Right renal pelvis (tissue), 4 donors: ENCODE data around the gene CCDC186. TPM values are rescaled to one million over a fixed set of nuclear protein-coding genes. Genes with fewer than 3 reads are reported as not detected.

Experiments
- DNase-seq, 4 donors: peaks; one replicate each; pipeline ENCODE4 v3.0.0-alpha.2; 2013; ENCODE audit warnings: low read depth in 4 of 4, low spot score in 3 of 4, missing footprints in 1 of 4
- polyA plus RNA-seq, 4 donors: library from polyadenylated mRNA; unstranded; fragments of 120-200 nt; gene quantifications; one replicate each; pipeline ENCODE4 v1.2.1, GENCODE V29; 2013; ENCODE audit not compliant: insufficient read length in 4 of 4

CCDC186 gene
- polyA plus RNA-seq: 10 to 100 TPM; 21.3 to 28.1 (median 23.9) TPM

- peak; percentile 76 to 89 (median 84) for DNase-seq
Observed at GRCh38 chr10:114173921-114174694, at the start of gene CCDC186. TSS of gene CCDC186 (minus strand) at chr10:114174203. CDS start at chr10:114163268, 10,935 bp downstream.

- DNase-seq: no peak
Observed at GRCh38 chr10:114223066-114223465, 49.1 kb upstream of the CCDC186 start.

- no peak for DNase-seq
Observed at GRCh38 chr10:114221235-114221634, 47.2 kb upstream of the CCDC186 start.

GRCh38 chr10:114220281-114220680 lies 46.3 kb upstream of the CCDC186 start:
- no peak for DNase-seq

GRCh38 chr10:114215033-114215432 lies 41.0 kb upstream of the CCDC186 start:
- no peak for DNase-seq

GRCh38 chr10:114212153-114212552 lies 38.1 kb upstream of the CCDC186 start:
- DNase-seq: no peak

GRCh38 chr10:114208351-114208750 lies 34.3 kb upstream of the CCDC186 start:
- DNase-seq: no peak

- no peak for DNase-seq
Observed at GRCh38 chr10:114207349-114207748, 33.3 kb upstream of the CCDC186 start.

- DNase-seq: no peak
Observed at GRCh38 chr10:114206902-114207301, 32.9 kb upstream of the CCDC186 start.

- no peak for DNase-seq
Observed at GRCh38 chr10:114202812-114203211, 28.8 kb upstream of the CCDC186 start.

- DNase-seq: no peak
Observed at GRCh38 chr10:114199239-114199638, 25.2 kb upstream of the CCDC186 start.

- DNase-seq: no peak
Observed at GRCh38 chr10:114195079-114195478, 21.1 kb upstream of the CCDC186 start.

GRCh38 chr10:114189700-114190099 lies 15.7 kb upstream of the CCDC186 start:
- DNase-seq: no peak

GRCh38 chr10:114188900-114189299 lies 14.9 kb upstream of the CCDC186 start:
- DNase-seq: no peak

GRCh38 chr10:114188001-114188400 lies 14.0 kb upstream of the CCDC186 start:
- no peak for DNase-seq

- DNase-seq: no peak
Observed at GRCh38 chr10:114184276-114184675, 10.3 kb upstream of the CCDC186 start.

- DNase-seq: no peak
Observed at GRCh38 chr10:114183563-114183962, 9.6 kb upstream of the CCDC186 start.

- DNase-seq: no peak
Observed at GRCh38 chr10:114181971-114182370, 8.0 kb upstream of the CCDC186 start.

GRCh38 chr10:114180937-114181336 lies 6.9 kb upstream of the CCDC186 start:
- DNase-seq: no peak

- no peak for DNase-seq
Observed at GRCh38 chr10:114179747-114180146, 5.7 kb upstream of the CCDC186 start.

- DNase-seq: no peak
Observed at GRCh38 chr10:114179148-114179547, 5.1 kb upstream of the CCDC186 start, which contains the start of gene TDRD1. TSS of gene TDRD1 (plus strand) at chr10:114179353. CDS start at chr10:114187832, 8,479 bp downstream.

GRCh38 chr10:114176511-114176910 lies 2.5 kb upstream of the CCDC186 start:
- no peak for DNase-seq
